NOMO-1 treated with dmso at 0.1 percent for 144 hours (cell line): ENCODE data around the gene CENATAC.
"Not testable (repeated sequence)": the region's sequence is repeated elsewhere in the genome, so short reads cannot be mapped to it uniquely, and the experiment has no call there.

Experiments
- DNase-seq: peaks from one replicate; lab custom pipeline; 2025; ENCODE audit not compliant: unreplicated experiment; lab: John Stamatoyannopoulos, UW

The CENATAC gene, protein sequence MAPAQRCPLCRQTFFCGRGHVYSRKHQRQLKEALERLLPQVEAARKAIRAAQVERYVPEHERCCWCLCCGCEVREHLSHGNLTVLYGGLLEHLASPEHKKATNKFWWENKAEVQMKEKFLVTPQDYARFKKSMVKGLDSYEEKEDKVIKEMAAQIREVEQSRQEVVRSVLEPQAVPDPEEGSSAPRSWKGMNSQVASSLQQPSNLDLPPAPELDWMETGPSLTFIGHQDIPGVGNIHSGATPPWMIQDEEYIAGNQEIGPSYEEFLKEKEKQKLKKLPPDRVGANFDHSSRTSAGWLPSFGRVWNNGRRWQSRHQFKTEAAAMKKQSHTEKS

DNA sequence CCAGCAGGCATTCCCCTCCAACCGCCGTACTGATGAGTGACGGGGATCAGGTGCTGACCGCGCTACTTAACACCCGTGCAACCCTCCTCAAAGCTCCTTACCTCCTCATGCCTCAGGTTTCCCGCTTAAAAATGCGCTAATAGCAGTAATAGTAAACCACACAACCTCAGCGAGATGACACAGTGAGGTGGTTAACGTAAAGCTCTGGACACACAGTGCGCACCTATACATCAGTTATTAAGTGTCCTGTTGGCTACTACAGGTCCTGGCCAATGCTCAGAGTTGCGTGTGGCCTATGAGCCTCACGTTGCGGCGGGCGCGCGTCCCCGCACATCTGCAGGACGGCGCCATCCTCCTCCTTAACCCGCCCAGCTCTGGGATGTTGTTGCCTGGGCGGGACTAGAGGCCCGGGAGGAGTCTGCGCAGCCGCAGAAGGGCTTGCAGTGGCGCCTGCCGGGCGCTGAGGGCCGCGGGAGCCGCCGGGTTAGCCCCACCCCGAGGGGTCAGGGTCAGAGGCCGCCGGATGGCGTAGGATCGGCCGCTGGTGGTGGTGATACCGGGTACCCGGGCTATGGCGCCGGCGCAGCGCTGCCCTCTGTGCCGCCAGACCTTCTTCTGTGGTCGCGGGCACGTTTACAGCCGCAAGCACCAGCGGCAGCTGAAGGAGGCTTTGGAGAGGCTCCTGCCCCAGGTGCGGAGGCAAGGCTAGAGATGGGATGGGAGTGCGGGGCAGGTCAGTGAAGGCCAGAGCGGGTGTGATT is at the start of gene CENATAC:
CENATAC (plus strand) TSS at position 512 of the 761 bp plus-strand sequence; CDS start at position 572, 60 bp downstream.
- peak; percentile 90 for DNase-seq

DNA sequence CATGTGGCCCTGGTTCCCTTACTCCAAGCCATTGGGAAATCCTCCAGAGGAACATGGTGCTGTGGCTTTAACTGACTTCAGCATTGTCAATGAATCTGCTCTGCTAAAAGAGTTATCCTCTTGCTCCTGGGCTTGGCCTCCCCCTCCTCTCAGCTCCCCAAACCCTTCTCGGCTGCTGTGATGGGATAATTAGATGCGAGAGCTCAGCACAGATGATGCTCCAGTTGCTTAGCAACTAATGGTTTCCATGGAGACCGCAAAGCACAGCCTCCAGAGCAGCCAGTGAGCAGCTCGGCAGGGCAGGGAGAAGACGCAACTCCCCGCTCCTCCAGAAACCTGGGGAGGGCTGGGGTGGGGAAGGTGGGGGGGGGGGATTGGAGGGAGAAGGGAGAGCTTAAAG is 44.7 kb upstream of the CENATAC start:
- no peak for DNase-seq

DNA sequence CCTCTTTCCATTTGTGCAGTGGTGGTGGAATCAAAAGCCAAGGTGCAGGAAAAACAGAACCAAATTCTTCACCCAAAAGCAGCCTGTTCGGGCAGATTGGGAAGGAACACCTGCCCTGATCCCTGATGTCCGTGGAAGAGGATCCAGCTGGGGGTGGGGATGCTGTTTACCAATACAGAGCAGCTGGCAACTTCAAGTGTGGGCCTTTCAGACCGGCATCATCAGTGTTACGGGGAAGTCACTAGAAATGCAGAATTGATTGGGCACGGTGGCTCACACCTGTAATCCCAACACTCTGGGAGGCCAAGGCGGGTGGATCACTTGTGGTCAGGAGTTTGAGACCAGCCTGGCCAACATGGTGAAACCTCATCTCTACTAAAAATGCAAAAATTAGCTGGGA is 44.0 kb upstream of the CENATAC start:
- DNase-seq: not testable (repeated sequence)

DNA sequence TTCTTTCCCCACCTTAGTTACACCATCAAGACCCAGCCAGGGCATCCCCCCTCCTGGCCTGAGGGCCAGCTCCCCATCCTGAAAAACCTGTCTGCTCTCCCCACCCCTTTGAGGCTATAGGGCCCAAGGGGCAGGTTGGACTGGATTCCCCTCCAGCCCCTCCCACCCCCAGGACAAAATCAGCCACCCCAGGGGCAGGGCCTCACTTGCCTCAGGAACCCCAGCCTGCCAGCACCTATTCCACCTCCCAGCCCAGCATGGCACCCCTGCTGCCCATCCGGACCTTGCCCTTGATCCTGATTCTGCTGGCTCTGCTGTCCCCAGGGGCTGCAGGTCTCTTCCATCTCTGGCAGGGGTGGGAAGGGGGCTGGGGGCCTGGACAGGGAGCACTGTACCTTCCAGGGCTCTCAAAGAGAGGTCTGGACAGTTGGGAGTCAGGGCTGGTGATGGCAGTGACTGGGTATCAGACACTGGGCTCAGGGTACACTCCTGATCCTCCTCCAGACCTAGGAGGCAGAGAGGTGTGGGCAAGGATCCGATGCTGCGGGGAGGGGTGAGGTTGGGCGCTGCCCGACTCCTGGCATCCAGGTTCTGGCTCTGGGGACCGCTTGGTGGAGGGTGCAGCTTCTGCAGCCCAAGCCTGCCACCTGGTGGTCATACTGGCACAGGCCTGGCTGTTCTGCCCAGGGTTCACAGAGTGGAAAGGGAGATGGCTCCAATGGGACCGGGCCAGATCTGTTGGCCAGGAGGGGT is 41.7 kb upstream of the CENATAC start, which contains the start of gene UPK2:
UPK2 (plus strand) TSS at position 205 of the 753 bp plus-strand sequence; CDS start at position 258, 53 bp downstream.
- DNase-seq: peak; percentile 17

DNA sequence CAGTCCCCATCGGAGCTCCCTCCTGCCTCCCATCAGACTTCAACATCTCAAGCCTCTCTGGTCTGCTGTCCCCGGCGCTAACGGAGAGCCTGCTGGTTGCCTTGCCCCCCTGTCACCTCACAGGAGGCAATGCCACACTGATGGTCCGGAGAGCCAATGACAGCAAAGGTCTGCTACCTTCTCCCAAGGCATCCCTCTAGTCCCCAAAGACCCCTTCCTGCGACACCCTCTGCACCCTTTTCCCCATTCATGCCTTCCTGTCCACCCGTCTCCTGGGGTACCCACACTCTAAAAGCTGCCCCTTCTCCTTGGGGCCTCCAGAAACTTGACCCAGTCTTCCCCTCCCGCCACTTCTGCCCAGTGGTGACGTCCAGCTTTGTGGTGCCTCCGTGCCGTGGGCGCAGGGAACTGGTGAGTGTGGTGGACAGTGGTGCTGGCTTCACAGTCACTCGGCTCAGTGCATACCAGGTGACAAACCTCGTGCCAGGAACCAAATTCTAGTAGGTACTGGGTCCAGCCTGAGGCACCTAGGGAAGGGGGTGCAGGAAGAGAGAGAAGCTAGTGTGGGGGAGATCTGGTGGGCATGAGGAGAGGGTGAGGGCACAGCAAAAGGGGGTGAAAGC is 41.0 kb upstream of the CENATAC start:
- no peak for DNase-seq

DNA sequence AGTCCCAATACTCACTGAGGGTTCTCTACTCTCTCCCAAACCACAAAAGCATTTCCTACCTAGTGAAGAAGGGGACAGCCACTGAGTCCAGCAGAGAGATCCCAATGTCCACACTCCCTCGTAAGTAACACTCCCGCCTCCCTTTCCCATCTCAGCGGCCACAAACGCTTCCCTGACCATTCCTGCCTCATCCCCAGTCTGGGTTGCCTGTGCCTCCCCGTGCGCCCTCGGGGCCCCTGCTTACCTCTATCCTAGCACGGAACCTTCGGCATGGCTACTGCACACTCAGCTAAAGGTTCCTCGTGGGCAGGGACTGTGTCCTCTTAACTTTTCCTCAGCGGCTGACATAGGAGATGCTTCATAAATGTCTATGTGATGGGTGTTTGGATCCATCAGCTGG is 40.4 kb upstream of the CENATAC start:
- DNase-seq: no peak

DNA sequence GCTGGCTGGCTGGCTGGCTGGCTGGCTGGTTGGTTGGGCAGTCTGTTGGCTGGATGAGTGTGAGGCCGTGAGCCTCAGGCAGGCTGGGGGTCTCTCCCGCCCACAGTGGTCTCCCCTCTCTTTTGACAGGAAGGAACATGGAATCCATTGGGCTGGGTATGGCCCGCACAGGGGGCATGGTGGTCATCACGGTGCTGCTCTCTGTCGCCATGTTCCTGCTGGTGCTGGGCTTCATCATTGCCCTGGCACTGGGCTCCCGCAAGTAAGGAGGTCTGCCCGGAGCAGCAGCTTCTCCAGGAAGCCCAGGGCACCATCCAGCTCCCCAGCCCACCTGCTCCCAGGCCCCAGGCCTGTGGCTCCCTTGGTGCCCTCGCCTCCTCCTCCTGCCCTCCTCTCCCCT is 40.0 kb upstream of the CENATAC start:
- DNase-seq: no peak

DNA sequence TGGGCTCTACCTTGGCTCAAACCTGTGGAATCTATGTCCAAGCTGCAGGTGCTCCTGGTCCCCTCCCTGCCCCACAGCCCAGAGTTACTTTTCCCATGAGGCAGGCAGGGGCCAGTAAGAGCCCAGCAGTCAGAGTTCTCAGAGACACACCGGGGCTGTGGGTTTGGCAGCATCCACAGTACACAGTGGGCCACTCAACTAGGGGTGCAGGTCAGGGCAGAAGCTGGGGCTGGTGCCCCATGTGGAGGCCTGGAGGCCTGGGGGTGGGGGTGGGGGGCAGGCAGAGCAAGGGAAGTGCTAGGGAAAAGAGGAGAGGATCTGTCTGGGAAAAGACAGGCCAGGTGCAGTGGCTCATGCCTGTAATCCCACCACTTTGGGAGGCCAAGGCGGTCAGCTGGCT is 39.4 kb upstream of the CENATAC start:
- DNase-seq: no peak

DNA sequence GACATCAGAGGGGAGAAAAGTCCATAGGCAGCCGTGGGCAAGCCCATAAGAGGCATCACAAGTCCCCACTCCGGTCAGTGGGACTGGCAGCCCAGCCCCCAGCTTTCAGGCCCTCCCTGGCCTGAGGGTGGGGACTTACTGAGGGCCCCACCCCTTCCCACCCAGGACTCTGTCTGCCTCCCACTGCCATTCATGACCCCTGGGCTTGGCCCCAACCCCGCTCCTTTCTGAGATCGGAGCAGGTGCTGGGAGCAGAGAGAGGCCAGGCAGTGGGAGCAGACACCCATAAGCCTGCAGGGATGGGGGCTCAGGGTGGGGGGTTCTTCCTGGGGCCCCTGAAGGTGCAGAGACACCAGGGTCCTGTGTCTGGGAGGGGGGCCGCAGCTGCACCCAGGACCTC is 36.7 kb upstream of the CENATAC start:
- no peak for DNase-seq

DNA sequence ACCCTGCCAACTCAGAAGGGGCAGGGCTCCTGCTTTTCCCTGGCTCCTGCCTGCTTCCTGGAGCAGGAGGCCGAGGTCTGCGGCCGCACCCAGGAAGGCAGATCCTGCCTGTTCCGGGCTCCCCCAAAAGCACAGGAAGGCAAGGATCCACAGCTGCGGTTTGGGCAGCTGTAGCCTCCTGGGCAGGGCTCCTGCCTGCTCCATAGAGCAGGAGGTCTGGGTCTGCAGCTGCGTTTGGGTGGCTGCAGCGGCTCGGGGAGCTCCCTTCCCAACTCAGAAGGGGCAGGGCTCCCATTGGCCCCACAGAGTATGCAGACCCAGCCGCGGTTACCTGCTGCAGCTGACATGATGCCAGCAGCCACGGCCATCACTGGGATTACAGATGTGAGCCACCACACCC is 36.3 kb upstream of the CENATAC start:
- DNase-seq: no peak

DNA sequence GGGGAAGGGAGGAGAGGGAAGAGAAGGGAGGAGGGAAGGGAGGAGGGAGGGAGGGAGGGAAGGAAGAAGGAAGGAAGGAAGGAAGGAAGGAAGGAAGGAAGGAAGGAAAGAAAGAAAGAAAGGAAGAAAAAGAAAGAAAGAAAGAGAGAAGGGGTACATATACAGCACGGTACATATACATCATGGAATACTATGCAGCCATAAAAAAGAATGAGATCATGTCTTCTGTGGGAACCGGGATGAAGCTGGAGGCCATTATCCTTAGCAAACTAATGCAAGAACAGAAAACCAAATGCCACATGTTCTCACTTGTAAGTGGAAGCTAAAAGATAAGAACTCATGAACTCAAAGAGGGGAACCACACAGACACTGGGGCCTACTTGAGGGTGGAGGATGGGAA is 28.4 kb upstream of the CENATAC start:
- DNase-seq: not testable (repeated sequence)

DNA sequence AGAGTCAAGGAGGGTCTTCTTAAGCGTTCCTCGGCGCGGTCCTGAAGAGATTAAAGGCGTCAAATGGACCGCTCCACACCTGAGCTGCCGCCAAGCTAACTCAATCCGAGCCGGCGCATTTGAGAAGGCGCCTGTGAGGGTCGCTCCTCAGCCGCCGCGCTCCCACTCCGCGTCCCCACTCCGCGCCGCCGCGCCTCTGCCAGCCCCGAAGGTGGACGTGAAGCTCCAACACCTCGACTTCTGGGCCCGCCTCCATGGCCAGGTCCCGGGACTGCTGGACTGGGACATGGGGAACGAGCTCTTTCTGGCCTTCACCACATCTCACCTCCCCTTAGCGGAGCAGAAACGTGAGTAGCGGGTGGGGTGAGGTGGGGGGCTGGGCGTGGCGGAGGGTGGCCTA is 26.3 kb upstream of the CENATAC start, which contains the start of gene FOXR1:
FOXR1 (plus strand) TSS at position 116 of the 400 bp plus-strand sequence; CDS start at position 287, 171 bp downstream.
- DNase-seq: no peak

DNA sequence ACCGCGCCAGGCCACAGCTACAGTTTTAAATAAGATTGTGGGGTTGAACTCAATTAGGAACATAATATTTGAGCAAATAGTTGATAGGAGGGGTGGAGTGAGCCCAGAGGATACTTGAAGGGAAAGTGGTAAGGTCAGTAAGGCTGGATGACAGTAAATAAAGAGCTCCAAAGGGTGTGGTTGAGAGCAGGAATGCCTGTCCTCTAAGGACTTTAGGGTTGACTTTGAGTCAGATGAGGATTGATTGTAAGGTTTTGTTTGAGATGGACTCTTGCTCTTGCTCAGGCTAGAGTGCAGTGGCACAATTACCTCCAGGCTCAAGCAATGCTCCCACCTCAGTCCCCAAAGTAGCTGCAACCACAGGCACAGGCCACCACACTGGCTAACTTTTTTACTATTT is 24.0 kb upstream of the CENATAC start:
- no peak for DNase-seq

DNA sequence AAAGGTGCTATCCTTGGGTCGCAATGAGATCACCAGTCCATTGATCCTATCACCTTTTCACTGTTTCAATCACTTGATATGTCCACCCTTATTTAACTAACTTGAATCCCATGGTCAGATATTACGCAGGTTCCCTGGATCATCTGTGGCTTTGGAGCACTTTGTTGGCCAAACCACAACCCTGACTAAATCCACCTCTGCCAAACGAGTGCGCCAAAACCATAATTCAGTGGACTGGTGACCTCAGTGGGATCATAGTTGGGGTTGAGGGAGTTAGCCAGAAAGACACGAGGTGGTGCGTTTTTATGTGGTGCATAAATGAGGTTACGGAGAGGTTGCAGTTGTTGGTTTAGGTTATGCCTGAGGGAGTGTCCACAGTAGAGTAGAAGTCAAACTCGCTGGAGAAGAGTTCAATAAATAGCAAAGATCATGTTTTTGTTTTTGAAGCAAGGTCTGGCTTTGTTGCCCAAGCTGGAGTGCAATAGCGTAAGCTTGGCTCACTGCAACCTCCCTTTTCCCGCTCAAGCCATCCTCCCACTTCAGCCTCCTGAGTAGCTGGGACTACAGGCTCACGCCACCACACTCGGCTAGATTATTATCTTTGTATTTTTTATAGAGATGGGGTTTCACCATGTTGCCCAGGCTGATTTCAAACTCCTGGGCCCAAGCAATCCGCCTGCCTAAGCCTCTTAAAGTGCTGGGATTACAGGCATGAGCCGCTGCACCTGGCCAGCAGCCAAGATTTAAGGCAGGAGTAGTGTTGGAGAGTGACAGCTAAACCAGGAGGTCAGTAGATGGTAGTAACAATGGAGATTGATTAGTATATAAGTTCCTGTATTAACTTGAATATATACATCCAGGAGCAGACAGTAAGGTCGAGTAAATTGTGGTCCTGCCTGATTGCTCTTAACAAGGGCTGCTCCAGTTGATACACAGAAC is 21.9 kb upstream of the CENATAC start:
- DNase-seq: no peak

DNA sequence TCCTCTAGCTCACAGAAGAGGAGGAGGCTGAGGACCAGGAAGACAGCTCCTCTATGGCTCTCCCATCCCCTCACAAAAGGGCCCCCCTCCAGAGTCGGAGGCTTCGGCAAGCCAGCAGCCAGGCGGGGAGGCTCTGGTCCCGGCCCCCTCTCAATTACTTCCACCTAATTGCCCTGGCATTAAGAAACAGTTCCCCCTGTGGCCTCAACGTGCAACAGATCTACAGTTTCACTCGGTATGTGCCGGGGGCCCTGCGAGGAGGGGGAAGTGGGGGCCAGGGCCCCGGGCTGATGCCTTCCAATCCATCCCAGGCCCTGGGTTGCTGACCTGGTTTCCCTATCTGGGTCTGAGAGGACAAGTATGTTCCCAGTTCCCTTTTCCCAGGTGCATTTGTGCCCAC is 18.5 kb upstream of the CENATAC start:
- DNase-seq: peak; percentile 67

DNA sequence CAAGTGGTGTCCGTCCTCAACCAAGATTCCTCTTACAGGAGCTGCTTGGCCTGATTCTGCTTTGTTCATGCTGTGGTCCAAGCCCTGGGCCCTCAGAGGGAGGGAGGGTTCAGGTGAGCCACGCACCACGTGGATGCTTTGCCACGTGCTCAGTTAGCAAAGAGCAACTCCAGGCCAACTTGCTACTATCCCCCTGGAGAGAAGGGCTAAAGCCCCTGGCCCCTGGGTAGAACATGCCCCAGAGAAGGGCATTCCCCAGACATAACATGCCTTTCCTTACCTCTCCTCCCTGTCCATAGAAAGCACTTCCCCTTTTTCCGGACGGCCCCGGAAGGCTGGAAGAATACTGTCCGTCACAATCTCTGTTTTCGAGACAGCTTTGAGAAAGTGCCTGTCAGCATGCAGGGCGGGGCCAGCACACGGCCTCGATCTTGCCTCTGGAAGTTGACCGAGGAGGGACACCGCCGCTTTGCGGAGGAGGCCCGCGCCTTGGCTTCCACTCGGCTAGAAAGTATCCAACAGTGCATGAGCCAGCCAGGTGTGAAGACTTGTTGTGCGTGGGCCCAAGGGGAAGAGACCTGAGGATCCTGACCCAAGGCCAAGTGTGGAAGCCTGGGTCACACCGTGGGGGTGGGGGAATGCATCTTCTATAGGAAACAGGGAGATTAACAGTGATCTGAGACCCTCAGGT is 17.6 kb upstream of the CENATAC start:
- DNase-seq: peak; percentile 16

DNA sequence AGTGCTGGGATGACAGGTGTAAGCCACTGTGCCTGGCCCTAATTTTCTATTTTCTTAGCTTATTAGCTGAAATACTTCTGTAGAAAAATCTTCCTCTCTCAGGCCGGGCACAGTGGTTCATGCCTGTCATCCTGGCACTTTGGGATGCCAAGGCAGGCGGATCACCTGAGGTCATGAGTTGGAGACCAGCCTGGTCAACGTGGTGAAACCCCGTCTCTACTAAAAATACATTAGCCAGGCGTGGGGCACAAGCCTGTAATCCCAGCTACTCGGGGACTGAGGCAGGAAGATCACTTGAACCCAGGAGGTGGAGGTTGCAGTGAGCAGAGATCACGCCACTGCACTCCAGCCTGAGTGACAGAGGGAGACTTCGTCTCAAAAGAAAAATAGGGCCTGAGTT is 13.6 kb upstream of the CENATAC start:
- not testable (repeated sequence) for DNase-seq

DNA sequence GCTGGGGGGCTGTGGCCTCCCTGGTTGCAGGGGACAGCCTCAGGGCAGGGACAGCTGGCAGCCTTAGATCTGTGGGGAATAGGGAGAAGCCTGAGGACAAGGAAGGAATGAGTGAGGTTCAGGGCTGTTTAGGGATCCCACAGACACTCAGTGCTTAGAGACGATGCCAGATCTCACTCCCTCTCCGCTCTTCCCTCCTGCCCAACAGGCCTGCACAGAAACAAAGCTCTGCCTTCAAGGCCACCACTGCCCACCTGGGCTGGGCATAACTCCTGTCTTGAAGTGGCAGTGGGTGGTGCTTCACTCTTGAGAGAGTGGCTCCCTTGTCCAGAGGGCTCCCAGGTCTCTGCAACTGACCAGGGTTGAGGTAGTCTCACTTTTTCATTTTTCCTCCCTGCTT is 13.1 kb upstream of the CENATAC start:
- DNase-seq: no peak

DNA sequence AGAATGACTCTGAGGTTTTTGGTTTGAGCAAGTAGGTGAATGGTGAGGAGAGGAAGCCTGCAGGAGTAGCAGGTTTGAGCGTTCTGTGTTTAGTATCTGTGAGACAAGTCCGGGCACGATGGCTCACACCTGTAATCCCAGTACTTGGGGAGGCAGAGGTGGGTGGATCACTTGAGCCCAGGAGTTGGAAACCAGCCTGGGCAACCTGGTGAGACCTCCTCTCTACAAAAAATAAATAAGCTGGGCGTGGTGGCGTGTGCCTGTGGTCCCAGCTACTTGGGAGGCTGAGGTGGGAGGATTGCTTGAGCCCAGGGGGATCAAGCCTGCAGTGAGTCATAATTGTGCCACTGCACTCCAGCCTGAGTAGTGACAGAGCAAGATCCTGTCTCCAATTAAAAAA is 9.7 kb upstream of the CENATAC start:
- no peak for DNase-seq
